Inflammatory macrophage treated with lipopolysaccharide for 4 hours (primary cell): ENCODE results near the gene CBLN3.
A peak's percentile ranks its signal among the peaks of the same experiment; 100 is the strongest.
"Not testable (repeated sequence)": the region's sequence is repeated elsewhere in the genome, so short reads cannot be mapped to it uniquely, and the experiment has no call there.

ENCODE experiments used
- DNase-seq: peaks from one replicate; pipeline ENCODE4 v3.0.0-alpha.2; 2020

CBLN3 gene

GRCh38 chr14:24399999-24400718 is 29.3 kb downstream of the CBLN3 start:
- no peak for DNase-seq

GRCh38 chr14:24399447-24399822 is 30.0 kb downstream of the CBLN3 start:
- no peak for DNase-seq

- DNase-seq, result no peak
Measured at GRCh38 chr14:24398653-24399446, 30.6 kb downstream of the CBLN3 start, which contains the start of gene NYNRIN. Gene NYNRIN, plus strand, starts transcription at chr14:24399003. Its CDS starts 244 bp downstream, at chr14:24399247.

- no peak for DNase-seq
Measured at GRCh38 chr14:24398293-24398652, 31.2 kb downstream of the CBLN3 start.

GRCh38 chr14:24397639-24398292 is 31.7 kb downstream of the CBLN3 start:
- no peak for DNase-seq

GRCh38 chr14:24395609-24396582 is 33.6 kb downstream of the CBLN3 start:
- peak; percentile 32 for DNase-seq

GRCh38 chr14:24394275-24394674 is 35.2 kb downstream of the CBLN3 start:
- no peak for DNase-seq

- DNase-seq, result no peak
Measured at GRCh38 chr14:24392325-24393091, 37.0 kb downstream of the CBLN3 start.

- DNase-seq, result peak; percentile 10
Measured at GRCh38 chr14:24390701-24391468, 38.6 kb downstream of the CBLN3 start.

GRCh38 chr14:24389226-24389848 is 40.1 kb downstream of the CBLN3 start:
- DNase-seq, result no peak

- DNase-seq, result no peak
Measured at GRCh38 chr14:24388474-24389179, 40.8 kb downstream of the CBLN3 start.

- DNase-seq, result not testable (repeated sequence)
Measured at GRCh38 chr14:24387579-24387978, 41.9 kb downstream of the CBLN3 start.

GRCh38 chr14:24387009-24387345 is 42.5 kb downstream of the CBLN3 start:
- DNase-seq, result no peak

- DNase-seq, result no peak
Measured at GRCh38 chr14:24385524-24385923, 43.9 kb downstream of the CBLN3 start.

GRCh38 chr14:24384169-24384568 is 45.3 kb downstream of the CBLN3 start:
- DNase-seq, result no peak

GRCh38 chr14:24382064-24382371 is 47.5 kb downstream of the CBLN3 start:
- no peak for DNase-seq

GRCh38 chr14:24381363-24382063 is 48.0 kb downstream of the CBLN3 start:
- no peak for DNase-seq

GRCh38 chr14:24379907-24380730 is 49.3 kb downstream of the CBLN3 start:
- no peak for DNase-seq
